MM.1S (cell line): ENCODE results near the gene ACAD11.

Source experiments
- DNase-seq: peaks from one replicate; pipeline ENCODE4 v3.0.0-alpha.2; 2015
- H2AFZ ChIP-seq: fragments of 300-600 bp; sonication (generic); 2 replicates; pipeline ENCODE4 v1.6.0; 2016; ENCODE audit warnings: antibody characterized with exemption, low read length
- H3F3A ChIP-seq: fragments of 300-600 bp; sonication (generic); 2 replicates; pipeline ENCODE4 v1.6.1; 2016; ENCODE audit warnings: mild to moderate bottlenecking, antibody characterized with exemption, low read length, moderate library complexity, mixed read lengths; ENCODE audit not compliant: insufficient read depth
- H3K27ac ChIP-seq: fragments of 300-600 bp; sonication (generic); 2 replicates; pipeline ENCODE4 v1.5.1; 2016; ENCODE audit warnings: mild to moderate bottlenecking, low read length
- H3K27me3 ChIP-seq: fragments of 300-600 bp; sonication (generic); replicated peaks from 2 replicates; pipeline ENCODE4 v1.6.0; 2016; ENCODE audit warnings: low read length; ENCODE audit not compliant: insufficient read depth
- H3K36me3 ChIP-seq: fragments of 300-600 bp; sonication (generic); replicated peaks from 2 replicates; pipeline ENCODE4 v1.6.1; 2016; ENCODE audit warnings: mild to moderate bottlenecking, low read length, mixed read lengths; ENCODE audit not compliant: insufficient read depth
- H3K4me1 ChIP-seq: fragments of 300-600 bp; sonication (generic); 2 replicates; pipeline ENCODE4 v1.6.1; 2016; ENCODE audit warnings: low read length, mixed read lengths
- H3K4me2 ChIP-seq: fragments of 300-600 bp; sonication (generic); 2 replicates; pipeline ENCODE4 v1.6.0; 2016; ENCODE audit warnings: low read depth, low read length
- H3K4me3 ChIP-seq: fragments of 300-600 bp; sonication (generic); 2 replicates; pipeline ENCODE4 v1.5.1; 2016; ENCODE audit warnings: low read length, mixed read lengths
- H3K79me2 ChIP-seq: fragments of 300-600 bp; sonication (generic); 2 replicates; pipeline ENCODE4 v1.6.1; 2016; ENCODE audit warnings: mixed run types, low read length, mixed read lengths
- H3K9ac ChIP-seq: fragments of 300-600 bp; sonication (generic); 2 replicates; pipeline ENCODE4 v1.6.1; 2016; ENCODE audit warnings: low read length, mixed read lengths
- H3K9me2 ChIP-seq: fragments of 300-600 bp; sonication (generic); replicated peaks from 2 replicates; pipeline ENCODE4 v1.6.1; 2016; ENCODE audit warnings: mild to moderate bottlenecking, low read length, mixed read lengths; ENCODE audit not compliant: insufficient read depth
- H3K9me3 ChIP-seq: fragments of 300-600 bp; sonication (generic); replicated peaks from 2 replicates; pipeline ENCODE4 v1.6.1; 2016; ENCODE audit warnings: mild to moderate bottlenecking, low read length, mixed read lengths; ENCODE audit not compliant: insufficient read depth
- H4K20me1 ChIP-seq: fragments of 300-600 bp; sonication (generic); 2 replicates; pipeline ENCODE4 v1.6.1; 2016; ENCODE audit warnings: mild to moderate bottlenecking, low read length, moderate library complexity, mixed read lengths; ENCODE audit not compliant: insufficient read depth
- EZH2 ChIP-seq: fragments of 300-600 bp; sonication (generic); optimal IDR thresholded peaks from 2 replicates; pipeline ENCODE3; 2017; ENCODE audit warnings: low read depth, mild to moderate bottlenecking, antibody characterized with exemption, low read length, mixed read lengths
- EZH2phosphoT487 ChIP-seq: fragments of 300-600 bp; sonication (generic); IDR thresholded peaks from 2 replicates; pipeline ENCODE4 v1.6.1; 2018; ENCODE audit warnings: antibody characterized with exemption, low read length
- TF ChIP-seq, protein P1 (sequence below): fragments of 300-600 bp; sonication (generic); IDR thresholded peaks from 2 replicates; pipeline ENCODE4 v1.5.1; 2016; ENCODE audit warnings: antibody characterized with exemption, low read length, mixed read lengths

ACAD11 gene

DNA sequence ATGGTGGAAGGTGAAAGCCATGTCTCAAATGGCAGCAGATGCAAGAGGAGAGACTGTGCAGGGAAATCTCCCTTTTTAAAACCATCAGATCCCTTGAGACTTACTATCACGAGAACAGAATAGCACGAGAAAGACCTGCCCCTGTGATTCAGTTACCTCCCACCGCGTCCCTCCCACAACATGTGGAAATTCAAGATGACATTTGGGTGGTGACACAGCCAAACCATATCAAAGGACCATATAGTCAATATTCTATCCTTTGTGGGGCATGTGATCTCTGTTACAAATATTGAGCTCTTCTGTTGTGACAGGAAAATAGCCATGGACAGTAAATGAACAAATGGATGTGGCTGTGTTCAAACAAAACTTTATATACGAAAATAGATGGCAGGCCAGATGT is 139.7 kb downstream of the ACAD11 start:
- H3K27me3 ChIP-seq = no peaks in the 10 kb centered on the region
- H3K9me3 ChIP-seq = no peaks in the 10 kb centered on the region
- peaks cover 28% of the 10 kb centered on the region for H3K4me1 ChIP-seq
- H3F3A ChIP-seq = peaks cover 10% of the 10 kb centered on the region
- no peak overlapping the region for H2AFZ ChIP-seq
- no peak overlapping the region for H3K9ac ChIP-seq
- H3K36me3 ChIP-seq = peaks cover 4% of the 10 kb centered on the region; the same call in 1 of the 2 replicates
- no peak for TF ChIP-seq EZH2phosphoT487
- TF ChIP-seq EZH2 = no peak
- TF ChIP-seq, protein P1, sequence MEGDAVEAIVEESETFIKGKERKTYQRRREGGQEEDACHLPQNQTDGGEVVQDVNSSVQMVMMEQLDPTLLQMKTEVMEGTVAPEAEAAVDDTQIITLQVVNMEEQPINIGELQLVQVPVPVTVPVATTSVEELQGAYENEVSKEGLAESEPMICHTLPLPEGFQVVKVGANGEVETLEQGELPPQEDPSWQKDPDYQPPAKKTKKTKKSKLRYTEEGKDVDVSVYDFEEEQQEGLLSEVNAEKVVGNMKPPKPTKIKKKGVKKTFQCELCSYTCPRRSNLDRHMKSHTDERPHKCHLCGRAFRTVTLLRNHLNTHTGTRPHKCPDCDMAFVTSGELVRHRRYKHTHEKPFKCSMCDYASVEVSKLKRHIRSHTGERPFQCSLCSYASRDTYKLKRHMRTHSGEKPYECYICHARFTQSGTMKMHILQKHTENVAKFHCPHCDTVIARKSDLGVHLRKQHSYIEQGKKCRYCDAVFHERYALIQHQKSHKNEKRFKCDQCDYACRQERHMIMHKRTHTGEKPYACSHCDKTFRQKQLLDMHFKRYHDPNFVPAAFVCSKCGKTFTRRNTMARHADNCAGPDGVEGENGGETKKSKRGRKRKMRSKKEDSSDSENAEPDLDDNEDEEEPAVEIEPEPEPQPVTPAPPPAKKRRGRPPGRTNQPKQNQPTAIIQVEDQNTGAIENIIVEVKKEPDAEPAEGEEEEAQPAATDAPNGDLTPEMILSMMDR = no peak
- no peak overlapping the region for H3K4me3 ChIP-seq
- peaks cover 9% of the 10 kb centered on the region; the same call in 1 of the 2 replicates for H3K79me2 ChIP-seq
- no peaks in the 10 kb centered on the region for H4K20me1 ChIP-seq
- no peak overlapping the region for H3K27ac ChIP-seq
- H3K4me2 ChIP-seq = no peak overlapping the region
- DNase-seq = no peak
- H3K9me2 ChIP-seq = no peaks in the 10 kb centered on the region

DNA sequence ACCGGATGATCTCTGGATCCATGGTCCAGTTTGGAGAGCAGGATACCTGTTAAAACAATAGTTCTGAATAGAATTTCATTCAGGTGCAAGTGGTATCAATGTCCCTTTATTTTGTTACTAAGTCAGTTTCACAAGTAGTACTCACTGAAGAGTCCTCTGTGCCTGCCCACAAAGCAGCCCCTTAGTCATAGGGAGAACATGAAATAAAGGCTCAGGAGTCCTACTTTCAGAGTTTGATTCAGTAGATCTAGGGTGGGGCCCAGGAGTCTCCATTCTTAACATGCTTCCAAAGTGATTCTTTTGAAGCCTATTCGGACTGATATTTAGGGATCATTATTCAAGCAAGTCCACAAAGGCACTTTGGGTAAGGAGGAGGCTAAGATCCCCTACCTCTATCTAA is 142.3 kb downstream of the ACAD11 start:
- H3K79me2 ChIP-seq = no peaks in the 10 kb centered on the region
- no peak overlapping the region for H3K4me3 ChIP-seq
- H3K27ac ChIP-seq = no peak overlapping the region
- no peak overlapping the region for H2AFZ ChIP-seq
- H3K9me3 ChIP-seq = no peaks in the 10 kb centered on the region
- H4K20me1 ChIP-seq = no peaks in the 10 kb centered on the region
- TF ChIP-seq EZH2 = no peak
- TF ChIP-seq, protein P1 = no peak
- no peak for TF ChIP-seq EZH2phosphoT487
- peaks cover 25% of the 10 kb centered on the region for H3K4me1 ChIP-seq
- no peaks in the 10 kb centered on the region for H3K9me2 ChIP-seq
- H3K9ac ChIP-seq = no peak overlapping the region
- no peaks in the 10 kb centered on the region for H3K27me3 ChIP-seq
- peaks cover 9% of the 10 kb centered on the region for H3F3A ChIP-seq
- no peak for DNase-seq
- H3K4me2 ChIP-seq = no peak overlapping the region
- peaks cover 6% of the 10 kb centered on the region; the same call in 1 of the 2 replicates for H3K36me3 ChIP-seq

DNA sequence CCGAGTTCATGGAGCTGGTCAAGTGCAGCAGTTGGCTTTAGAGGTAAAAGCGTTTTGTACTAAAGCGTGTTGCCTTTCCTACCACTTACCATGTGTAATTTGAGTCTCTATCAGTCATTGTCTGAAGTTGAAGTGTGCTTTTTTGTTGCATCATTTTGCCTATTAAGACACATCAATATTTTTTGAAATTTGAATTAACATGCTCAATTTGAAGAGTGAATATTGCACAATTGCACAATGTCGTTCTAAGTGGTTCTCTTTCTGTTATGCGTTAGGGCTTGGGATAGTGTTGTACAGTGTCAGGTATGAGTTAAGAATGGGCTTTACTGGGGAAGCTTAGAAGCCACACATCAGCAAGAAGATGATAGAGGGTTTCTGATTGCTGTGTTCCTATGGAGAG is 146.6 kb downstream of the ACAD11 start:
- TF ChIP-seq EZH2phosphoT487 = no peak
- TF ChIP-seq EZH2 = no peak
- TF ChIP-seq, protein P1 = no peak
- H3K9me3 ChIP-seq = no peaks in the 10 kb centered on the region
- no peak for DNase-seq
- peaks cover 29% of the 10 kb centered on the region for H3K4me1 ChIP-seq
- H2AFZ ChIP-seq = no peak overlapping the region
- H3K4me2 ChIP-seq = no peak overlapping the region
- no peak overlapping the region for H3K9ac ChIP-seq
- H3K4me3 ChIP-seq = no peak overlapping the region
- H3K36me3 ChIP-seq = peaks cover 6% of the 10 kb centered on the region; the same call in 1 of the 2 replicates
- peaks cover 13% of the 10 kb centered on the region for H3F3A ChIP-seq
- no peaks in the 10 kb centered on the region for H4K20me1 ChIP-seq
- no peaks in the 10 kb centered on the region for H3K27me3 ChIP-seq
- no peaks in the 10 kb centered on the region for H3K79me2 ChIP-seq
- H3K27ac ChIP-seq = no peak overlapping the region
- H3K9me2 ChIP-seq = no peaks in the 10 kb centered on the region
